Measurements from ENCODE around the gene ARAP2.

ARAP2 gene

GRCh38 chr4:36128689-36129088 lies 115.6 kb downstream of the ARAP2 start:
- no peak for DNase-seq (ENCODE audit: low read depth in 2 of 2)

DNA sequence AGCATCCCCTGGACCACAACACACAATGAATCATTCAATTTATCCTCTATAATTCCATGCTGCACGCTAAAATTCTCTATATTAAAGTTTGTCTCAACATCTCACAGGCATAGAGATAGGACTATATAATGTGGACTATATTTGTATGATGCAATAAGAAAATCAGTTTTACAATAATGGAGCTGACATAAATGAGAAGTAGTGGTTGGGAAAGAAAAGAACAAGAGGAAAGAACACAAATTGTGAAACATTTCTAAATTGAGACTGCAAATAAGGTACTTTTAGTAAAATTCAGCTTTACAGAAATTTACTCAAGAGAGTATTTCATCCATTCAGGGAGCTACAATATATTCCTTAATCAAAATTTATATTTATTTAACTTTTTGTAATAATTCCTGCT lies 120.4 kb downstream of the ARAP2 start:
- DNase-seq (ENCODE audit: low read depth in 2 of 2) = no peak

- DNase-seq (ENCODE audit: low read depth in 2 of 2) = no peak
Measured at GRCh38 chr4:36115312-36115711, 129.0 kb downstream of the ARAP2 start.

- no peak for DNase-seq (ENCODE audit: low read depth in 2 of 2)
Measured at GRCh38 chr4:36111172-36111571, 133.1 kb downstream of the ARAP2 start.

DNA sequence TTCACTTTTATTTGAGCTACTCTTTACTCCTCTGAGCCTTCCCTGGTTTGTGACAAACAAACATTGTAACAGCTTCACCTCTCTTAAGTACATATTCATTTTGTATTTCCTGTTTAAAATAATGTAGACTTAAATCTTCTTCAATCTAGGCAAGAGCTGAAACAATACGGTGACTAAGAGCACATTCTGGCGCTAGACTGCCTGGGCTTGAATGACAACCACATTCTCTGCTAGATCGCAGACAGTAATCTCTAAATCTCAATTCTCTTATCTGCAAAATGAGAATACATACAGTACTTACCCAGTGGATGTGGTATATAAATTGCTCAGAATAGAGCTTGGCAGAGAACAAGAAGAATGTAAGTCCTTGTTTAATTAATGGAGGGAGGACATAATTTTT lies 144.8 kb downstream of the ARAP2 start:
- no peak for DNase-seq (ENCODE audit: low read depth in 2 of 2)

GRCh38 chr4:36094995-36095394 lies 149.3 kb downstream of the ARAP2 start:
- DNase-seq (ENCODE audit: low read depth in 2 of 2) = no peak

DNA sequence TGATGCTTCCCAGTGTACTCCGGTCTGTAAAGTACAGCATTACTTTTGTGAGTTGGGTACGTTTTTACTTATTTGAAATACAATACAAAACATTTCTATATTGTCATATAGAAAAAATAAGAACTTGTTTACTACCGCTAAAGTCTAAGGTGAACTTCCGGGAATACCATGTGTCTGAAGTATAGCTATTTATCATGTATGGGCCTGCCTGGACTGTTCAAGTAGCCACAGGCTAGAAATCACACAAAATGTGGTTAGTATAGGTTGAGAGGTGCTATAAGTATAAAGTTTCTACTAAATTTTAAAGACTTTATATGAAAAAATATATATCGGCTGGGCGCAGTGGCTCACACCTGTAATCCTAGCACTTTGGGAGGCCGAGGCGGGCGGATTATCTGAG lies 152.3 kb downstream of the ARAP2 start:
- no peak for DNase-seq (ENCODE audit: low read depth in 2 of 2)

DNA sequence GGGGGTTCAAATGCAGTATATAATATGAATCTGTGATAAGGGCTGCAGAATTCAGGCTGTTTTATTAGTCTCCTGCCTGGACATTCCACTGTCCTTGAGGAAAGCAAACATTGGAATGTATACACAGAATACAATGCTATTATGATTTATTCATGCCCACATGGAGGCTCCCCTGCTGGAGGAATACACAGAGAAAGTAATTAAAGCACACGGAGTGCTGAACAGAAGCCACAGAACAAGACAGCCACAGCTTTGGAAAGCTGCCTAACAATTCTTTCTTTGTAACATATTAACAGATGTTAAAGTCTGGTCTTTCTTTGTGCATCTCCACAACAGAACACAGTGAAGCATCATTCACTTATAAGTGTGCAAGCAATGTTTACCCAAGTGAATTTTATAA lies 155.8 kb downstream of the ARAP2 start:
- no peak for DNase-seq (ENCODE audit: low read depth in 2 of 2)

GRCh38 chr4:36086261-36086786 lies 158.0 kb downstream of the ARAP2 start:
- DNase-seq (ENCODE audit: low read depth in 2 of 2) = no peak

DNA sequence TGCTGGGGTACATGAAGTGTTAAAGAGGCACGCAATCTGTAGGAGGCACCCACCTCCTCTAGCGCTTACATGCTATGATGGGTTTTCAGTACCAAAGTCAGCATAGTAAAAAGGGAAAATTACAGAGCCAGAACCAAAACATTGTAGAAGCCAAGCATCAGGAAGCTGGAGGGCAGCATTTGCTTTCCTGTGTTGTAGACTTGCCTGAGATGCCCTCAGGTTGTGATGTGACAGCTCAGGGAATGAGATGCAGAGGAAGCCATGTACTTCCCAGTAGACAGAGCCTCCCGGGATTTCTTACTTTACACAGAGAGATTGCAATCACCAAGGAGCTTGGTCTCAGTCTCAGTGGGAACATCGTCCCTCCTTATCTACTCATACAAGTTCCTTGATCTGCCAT lies 161.5 kb downstream of the ARAP2 start:
- DNase-seq (ENCODE audit: low read depth in 2 of 2) = no peak

GRCh38 chr4:36081185-36081584 lies 163.1 kb downstream of the ARAP2 start:
- no peak for DNase-seq (ENCODE audit: low read depth in 2 of 2)

GRCh38 chr4:36079666-36080065 lies 164.6 kb downstream of the ARAP2 start:
- no peak for DNase-seq (ENCODE audit: low read depth in 2 of 2)

- no peak for DNase-seq (ENCODE audit: low read depth in 2 of 2)
Measured at GRCh38 chr4:36078319-36078718, 166.0 kb downstream of the ARAP2 start.

GRCh38 chr4:36072529-36072928 lies 171.8 kb downstream of the ARAP2 start:
- DNase-seq (ENCODE audit: low read depth in 2 of 2) = no peak

GRCh38 chr4:36067116-36067515 lies 177.2 kb downstream of the ARAP2 start:
- no peak for DNase-seq (ENCODE audit: low read depth in 2 of 2)

DNA sequence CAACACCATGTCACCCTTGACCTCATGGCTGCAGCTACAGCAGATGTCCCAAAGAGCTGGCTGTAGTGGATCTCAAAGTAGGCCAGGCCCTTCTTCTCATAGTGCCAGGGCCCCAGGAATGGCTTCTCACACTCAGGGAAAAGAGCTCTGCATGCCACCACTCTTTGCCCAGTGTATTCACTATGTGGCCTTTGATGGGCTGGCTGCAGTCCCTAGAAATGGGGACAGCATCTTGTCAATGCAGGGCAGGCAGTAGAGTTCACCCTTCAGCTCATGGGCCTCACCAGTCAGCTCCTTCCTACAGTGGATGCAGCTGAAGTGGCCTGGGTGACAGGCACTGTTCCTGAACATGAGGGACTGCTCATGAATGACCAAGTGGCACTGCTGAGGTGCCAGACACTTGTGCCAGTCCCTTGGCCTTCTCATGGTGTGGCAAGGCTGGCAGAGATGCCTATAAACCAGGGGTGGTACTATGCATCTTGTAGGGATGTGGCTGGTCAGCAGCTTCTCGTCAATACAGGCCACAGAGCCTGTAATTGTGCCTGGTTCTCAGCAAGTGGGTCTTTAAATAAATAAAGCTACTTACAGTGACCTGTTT lies 178.9 kb downstream of the ARAP2 start:
- DNase-seq (ENCODE audit: low read depth in 2 of 2) = no peak

- DNase-seq (ENCODE audit: low read depth in 2 of 2) = no peak
Measured at GRCh38 chr4:36064117-36064516, 180.2 kb downstream of the ARAP2 start.

- no peak for DNase-seq (ENCODE audit: low read depth in 2 of 2)
Measured at GRCh38 chr4:36056136-36056535, 188.2 kb downstream of the ARAP2 start.

DNA sequence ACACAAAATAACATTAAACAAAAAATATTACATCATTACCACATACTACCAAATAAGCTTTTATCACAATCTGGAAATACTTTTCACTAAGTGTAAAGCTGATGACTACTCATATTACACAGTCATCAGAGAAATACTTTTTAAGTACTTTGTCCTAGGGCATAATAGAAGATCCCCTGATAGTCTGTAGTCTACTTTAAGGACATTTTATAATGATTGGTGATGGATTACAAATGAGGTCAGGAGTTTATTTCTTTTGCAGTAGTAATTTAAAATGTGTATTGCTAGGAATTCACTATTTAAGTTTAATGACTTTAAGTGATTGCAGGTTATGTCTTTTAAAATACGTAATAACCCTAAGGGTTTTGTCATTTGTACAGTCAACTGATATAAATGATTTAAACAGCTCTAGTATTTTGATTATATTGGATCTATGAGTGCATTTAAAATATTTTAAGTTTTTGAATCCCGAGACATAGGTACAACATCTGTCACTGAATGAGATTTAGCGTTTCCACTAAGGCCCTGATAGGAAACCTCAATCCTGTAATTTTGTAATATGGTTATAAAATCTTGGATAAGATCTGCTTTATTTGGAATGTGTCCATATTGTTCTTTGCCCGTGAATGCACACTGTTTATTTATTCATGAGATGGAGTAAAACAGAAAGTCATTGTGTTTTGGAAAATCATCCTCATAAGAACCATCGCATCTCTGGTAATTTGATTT lies 189.5 kb downstream of the ARAP2 start:
- no peak for DNase-seq (ENCODE audit: low read depth in 2 of 2)

DNA sequence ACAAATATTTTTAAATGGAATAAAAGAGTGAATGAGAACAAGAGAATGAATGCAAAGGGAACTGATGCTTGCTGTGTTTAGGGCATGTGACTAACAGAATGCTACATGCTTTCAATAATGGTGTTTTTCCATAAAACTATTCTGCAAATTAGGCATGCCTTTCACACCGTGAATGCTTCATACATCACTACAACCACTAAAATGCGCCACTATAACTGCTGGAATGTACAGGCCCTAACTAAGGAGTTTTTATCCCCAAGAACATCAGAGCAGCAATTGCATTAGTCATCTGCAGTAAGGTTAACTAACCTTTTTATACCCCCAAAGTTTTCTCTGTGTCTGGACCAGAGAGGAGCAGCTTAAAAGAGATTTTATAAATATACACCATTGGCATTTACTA lies 190.4 kb downstream of the ARAP2 start:
- DNase-seq (ENCODE audit: low read depth in 2 of 2) = no peak

DNA sequence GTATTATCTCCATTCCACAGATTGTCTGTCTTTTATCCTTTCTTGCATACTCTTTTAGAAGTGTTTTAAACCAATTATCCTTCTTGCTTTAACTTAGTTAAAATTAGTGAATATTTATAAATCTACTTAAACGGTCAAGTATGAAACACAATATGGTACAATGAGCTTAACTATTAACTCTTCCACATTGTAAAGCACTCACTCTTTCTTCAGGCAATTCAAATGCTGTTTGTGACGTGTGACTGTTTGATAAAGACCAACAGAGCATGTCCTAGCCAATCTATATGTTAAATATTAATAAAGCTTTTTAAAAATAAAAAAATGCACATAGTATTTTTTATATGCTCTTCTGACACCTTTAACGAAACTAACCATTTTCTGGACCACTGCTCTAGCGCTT lies 192.7 kb downstream of the ARAP2 start:
- DNase-seq (ENCODE audit: low read depth in 2 of 2) = no peak

DNA sequence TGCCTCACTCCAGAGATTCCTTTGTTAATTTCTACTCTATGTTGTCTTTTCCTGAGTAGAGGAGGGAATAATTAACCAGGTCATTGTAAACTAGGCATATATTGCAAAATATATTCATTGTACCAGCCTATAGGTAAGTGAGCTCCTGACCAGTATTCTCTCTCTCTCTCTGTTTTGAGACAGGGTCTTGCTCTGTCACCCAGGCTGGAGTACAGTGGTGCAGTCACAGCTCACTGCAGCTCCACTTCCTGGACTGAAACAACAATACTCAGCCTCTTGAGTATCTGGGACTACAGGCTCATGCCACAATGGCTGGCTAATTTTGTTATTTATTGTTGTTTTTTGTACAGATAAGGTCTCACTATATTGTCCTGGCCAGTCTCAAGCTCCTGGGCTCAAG lies 198.3 kb downstream of the ARAP2 start:
- no peak for DNase-seq (ENCODE audit: low read depth in 2 of 2)

DNA sequence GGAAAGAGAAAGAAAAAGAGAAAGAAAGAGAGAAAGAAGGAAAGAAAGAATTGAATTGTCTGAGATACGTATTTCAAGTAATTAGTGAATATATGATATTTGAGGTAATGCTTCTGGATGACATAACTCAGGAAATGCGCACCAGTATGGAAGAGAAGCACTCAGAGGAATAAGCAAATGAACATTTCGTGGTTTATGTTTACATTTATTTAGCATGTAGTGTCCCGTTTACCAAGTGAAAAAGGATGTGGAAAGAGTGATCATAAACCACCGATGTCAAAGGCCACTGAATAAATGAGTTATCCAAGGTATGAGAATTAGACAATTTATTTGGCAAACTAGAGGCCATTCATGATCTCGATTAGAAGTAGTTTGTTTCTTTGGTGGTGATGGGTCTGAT lies 200.4 kb downstream of the ARAP2 start:
- no peak for DNase-seq (ENCODE audit: low read depth in 2 of 2)

- DNase-seq (ENCODE audit: low read depth in 2 of 2) = no peak
Measured at GRCh38 chr4:36043241-36043640, 201.1 kb downstream of the ARAP2 start.
